Measurements from ENCODE around the gene SEC22A. TPM values are rescaled to one million over a fixed set of nuclear protein-coding genes. Genes with fewer than 3 reads are reported as not detected.
"Not testable (repeated sequence)": the region's sequence is repeated elsewhere in the genome, so short reads cannot be mapped to it uniquely, and the experiment has no call there.

The SEC22A gene
- total RNA-seq, 1 donor = 20.9 TPM

DNA sequence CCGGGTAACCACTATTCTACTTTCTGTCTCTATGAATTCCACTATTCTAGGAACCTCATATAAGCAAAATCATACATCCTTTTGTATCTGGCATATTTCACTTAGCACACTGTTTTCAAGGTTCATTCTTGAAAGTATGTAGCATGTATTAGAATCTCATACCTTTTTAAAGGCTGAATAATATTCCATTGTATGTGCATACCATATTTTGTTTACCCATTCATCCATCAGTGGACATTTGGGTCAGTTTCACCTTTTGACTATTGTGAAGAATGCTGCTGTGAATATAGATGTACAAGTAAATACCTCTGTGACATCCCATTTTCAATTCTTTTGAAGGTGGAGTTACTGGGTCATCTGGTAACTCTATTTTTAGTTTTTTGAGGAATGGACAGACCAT lies 36.6 kb upstream of the SEC22A start:
- Histone ChIP-seq H3K27me3 (ENCODE audit: insufficient read depth, low read length) (no peaks in the 10 kb centered on the region), H3K4me1 (ENCODE audit: insufficient read depth, low read length) (no peaks in the 10 kb centered on the region), H3K9me3 (ENCODE audit: low read depth, low read length) (no peaks in the 10 kb centered on the region), H3K4me3 (ENCODE audit: low read length) (no peak overlapping the region)

DNA sequence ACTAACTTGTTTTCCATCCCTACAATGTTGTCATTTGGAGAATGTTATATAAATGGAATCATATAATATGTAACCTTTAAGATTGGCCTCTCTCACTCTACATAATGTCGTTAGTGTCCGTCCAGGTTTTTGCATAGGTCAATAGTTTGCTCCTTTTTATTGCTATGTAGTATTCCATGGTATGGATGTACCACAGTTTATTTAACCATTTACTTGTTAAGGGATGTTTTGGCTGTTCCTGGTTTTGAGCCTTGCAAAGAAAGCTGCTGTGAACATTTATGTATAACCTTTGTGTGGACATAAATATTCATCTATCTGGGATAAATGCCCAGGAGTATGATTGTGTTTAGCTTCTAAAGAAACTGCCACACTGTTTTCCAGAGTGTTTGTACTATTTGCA lies 34.1 kb upstream of the SEC22A start:
- Histone ChIP-seq H3K27me3 (ENCODE audit: insufficient read depth, low read length) (no peaks in the 10 kb centered on the region), H3K9me3 (ENCODE audit: low read depth, low read length) (no peaks in the 10 kb centered on the region), H3K4me1 (ENCODE audit: insufficient read depth, low read length) (no peaks in the 10 kb centered on the region), H3K4me3 (ENCODE audit: low read length) (no peak overlapping the region)

DNA sequence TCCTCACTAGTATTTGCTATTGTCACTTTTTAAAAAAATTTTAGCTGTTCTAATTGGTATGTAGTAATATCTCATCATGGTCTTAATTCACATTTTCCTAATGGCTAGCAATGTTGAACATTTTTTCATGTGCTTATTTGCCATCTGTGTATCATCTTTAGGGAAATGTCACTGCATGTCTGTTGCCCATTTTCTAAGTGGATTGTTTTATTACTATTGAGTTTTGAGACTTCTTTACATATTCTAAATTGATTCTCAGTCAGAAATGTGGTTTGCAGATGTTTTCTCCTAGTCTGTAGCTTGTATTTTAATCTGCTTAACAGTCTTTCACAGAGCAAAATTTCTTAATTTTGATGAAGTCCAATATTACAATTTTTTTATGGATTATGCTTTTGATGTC lies 33.6 kb upstream of the SEC22A start:
- no peaks in the 10 kb centered on the region for H3K9me3 ChIP-seq (ENCODE audit: low read depth, low read length)
- no peak overlapping the region for H3K4me3 ChIP-seq (ENCODE audit: low read length)
- no peaks in the 10 kb centered on the region for H3K4me1 ChIP-seq (ENCODE audit: insufficient read depth, low read length)
- H3K27me3 ChIP-seq (ENCODE audit: insufficient read depth, low read length) = no peaks in the 10 kb centered on the region

DNA sequence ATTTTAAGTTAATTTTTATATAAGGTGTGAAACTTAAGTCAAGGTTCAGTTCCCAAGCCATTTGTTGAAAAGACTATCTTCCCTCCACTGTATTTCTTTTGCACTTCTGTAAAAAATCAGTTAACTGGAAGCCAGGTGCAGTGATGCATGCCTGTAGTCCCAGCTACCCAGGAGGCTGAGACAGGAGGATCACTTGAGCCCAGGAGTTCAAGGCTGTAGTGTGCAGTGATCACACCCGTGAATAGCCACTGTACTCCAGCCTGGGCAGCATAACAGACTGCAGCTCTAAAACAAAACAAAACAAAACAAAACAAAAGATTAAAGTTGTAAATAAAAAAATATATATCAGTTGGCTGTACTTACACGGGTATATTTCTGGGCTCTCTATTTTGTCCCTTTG lies 33.1 kb upstream of the SEC22A start:
- Histone ChIP-seq H3K4me3 (ENCODE audit: low read length) (no peak overlapping the region), H3K9me3 (ENCODE audit: low read depth, low read length) (no peaks in the 10 kb centered on the region), H3K4me1 (ENCODE audit: insufficient read depth, low read length) (no peaks in the 10 kb centered on the region), H3K27me3 (ENCODE audit: insufficient read depth, low read length) (no peaks in the 10 kb centered on the region)

DNA sequence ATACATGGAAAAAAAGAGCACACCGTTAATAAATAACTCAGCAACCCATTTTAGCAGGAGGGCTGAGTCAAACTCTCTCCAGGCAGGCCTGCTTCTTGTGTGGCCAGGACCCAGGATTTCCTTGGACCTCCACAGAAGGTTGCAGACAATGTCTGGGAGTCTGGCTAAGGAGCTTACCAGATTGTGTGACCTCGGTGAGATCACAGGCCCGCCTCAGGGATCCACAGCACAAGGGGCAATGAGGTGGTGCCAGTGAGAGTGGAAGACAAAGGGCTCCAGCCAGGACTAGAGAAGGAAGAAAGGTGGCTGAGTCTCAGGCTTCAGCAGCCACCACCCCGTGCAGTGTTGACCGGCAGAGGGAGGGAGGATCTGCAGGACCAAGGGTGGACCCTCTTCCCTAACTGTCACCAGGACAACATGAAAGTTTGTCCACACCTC lies 32.2 kb upstream of the SEC22A start:
- H3K4me1 ChIP-seq (ENCODE audit: insufficient read depth, low read length) = no peaks in the 10 kb centered on the region
- H3K9me3 ChIP-seq (ENCODE audit: low read depth, low read length) = no peaks in the 10 kb centered on the region
- no peak overlapping the region for H3K4me3 ChIP-seq (ENCODE audit: low read length)
- no peaks in the 10 kb centered on the region for H3K27me3 ChIP-seq (ENCODE audit: insufficient read depth, low read length)

DNA sequence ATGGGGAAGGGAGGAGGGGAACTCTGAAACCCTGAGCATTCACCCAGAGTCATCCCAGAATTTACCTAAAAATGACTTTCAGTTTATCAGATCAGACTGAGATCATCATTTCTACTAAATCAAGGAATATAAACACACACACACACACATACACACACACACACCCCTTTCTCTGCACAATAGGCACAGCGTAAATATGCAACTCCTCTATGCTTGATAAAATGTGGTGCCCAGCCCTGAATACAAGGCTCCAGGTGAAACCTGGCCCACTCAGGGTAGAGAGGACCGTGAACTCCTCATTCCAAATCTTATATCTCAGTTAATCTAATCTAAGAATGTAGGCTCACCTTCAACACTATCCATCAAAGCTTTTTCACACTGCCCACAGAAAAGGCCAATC lies 31.8 kb upstream of the SEC22A start:
- H3K9me3 ChIP-seq (ENCODE audit: low read depth, low read length) = no peaks in the 10 kb centered on the region
- H3K4me3 ChIP-seq (ENCODE audit: low read length) = no peak overlapping the region
- no peaks in the 10 kb centered on the region for H3K4me1 ChIP-seq (ENCODE audit: insufficient read depth, low read length)
- no peaks in the 10 kb centered on the region for H3K27me3 ChIP-seq (ENCODE audit: insufficient read depth, low read length)

DNA sequence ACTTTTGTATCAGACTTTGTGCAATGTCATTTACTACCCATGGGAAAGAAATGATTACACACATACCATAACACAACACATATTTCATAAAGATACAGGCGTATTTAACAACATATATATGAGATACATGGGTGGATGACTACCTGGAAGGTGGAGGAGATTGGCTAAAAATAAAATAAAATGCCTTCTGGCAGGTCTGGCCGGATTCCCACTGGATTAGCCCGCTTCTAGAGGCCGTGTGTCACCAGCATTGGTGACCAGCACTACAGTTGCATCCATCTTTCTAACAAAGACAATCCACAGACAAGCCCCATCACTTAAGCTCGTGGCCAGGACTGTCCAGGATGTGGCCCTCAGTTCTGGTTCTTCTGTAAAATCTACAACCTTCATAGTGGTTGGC lies 21.0 kb upstream of the SEC22A start:
- Histone ChIP-seq H3K4me3 (ENCODE audit: low read length) (no peak overlapping the region), H3K9me3 (ENCODE audit: low read depth, low read length) (no peaks in the 10 kb centered on the region), H3K27me3 (ENCODE audit: insufficient read depth, low read length) (no peaks in the 10 kb centered on the region), H3K4me1 (ENCODE audit: insufficient read depth, low read length) (no peaks in the 10 kb centered on the region)

DNA sequence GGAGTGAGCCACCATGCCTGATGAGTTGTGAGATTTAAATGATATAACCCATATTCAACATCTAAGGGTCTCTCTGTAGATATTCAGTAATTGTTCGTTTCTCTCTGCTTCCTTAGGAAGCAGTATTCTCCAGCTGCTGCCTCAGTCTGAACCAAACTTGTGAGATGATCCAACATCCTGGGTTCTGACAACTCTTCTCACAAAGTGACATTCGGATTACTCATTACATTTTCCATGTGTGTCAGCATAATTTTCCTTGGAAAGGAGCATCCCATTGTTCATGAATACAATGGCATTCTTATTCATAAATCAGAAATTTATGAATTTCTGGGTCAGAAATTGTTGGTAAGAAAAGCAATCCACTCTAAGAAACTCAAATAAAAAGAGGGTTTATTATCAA lies 15.0 kb upstream of the SEC22A start:
- no peaks in the 10 kb centered on the region for H3K27me3 ChIP-seq (ENCODE audit: insufficient read depth, low read length)
- H3K4me3 ChIP-seq (ENCODE audit: low read length) = no peak overlapping the region
- H3K9me3 ChIP-seq (ENCODE audit: low read depth, low read length) = no peaks in the 10 kb centered on the region
- H3K4me1 ChIP-seq (ENCODE audit: insufficient read depth, low read length) = peaks cover 5% of the 10 kb centered on the region

DNA sequence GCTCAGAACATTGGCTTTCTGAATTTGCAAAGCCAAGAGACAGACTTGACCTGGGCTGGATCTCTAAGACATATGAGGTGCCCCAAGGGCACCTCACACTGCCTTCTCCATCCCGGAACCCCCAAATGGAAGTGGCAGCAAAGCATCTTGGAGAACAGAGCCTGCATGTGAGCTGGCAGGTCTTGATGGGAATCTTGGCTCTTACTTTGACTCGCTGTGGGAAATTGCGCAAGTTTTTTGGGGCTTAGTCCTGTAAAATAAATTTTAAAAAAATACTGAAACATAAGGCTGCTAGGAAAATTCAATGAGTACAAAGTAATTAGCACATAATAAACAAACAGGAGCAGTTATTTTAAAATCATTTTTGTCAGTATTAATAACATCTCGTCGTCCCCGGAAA lies 13.7 kb upstream of the SEC22A start:
- Histone ChIP-seq H3K4me1 (ENCODE audit: insufficient read depth, low read length) (peaks cover 5% of the 10 kb centered on the region), H3K27me3 (ENCODE audit: insufficient read depth, low read length) (no peaks in the 10 kb centered on the region), H3K9me3 (ENCODE audit: low read depth, low read length) (no peaks in the 10 kb centered on the region), H3K4me3 (ENCODE audit: low read length) (no peak overlapping the region)

DNA sequence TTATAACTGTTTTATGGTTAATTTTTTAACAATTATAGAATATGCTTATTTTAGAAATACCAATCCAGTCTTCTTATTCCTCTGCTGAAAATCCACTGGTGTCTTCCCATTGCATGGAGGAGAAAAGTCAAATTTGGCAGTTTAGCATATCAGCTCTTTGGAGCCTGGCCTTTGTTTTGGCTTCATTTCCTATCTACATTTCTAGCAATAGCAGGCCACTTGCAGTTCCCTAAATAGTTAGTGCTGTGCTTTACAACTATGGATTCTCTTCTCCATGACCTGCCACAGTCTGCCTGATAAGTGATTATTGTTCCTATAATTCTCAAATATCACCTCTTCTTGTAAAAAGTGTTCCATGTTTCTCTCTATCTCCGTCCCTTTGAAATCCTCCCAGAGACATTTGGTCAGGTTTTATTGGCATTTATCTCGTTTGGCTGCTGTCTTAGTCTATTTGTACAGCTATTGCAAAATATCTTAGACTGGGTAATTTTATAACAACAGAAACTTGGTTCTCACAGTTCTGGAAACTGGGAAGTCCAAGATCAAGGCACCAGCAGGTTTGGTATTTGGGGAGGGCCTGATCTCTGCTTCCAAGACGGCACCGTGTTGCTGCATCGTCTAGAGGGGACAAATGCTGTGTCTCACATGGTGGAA lies 8.2 kb upstream of the SEC22A start:
- peaks cover 14% of the 10 kb centered on the region for H3K4me1 ChIP-seq (ENCODE audit: insufficient read depth, low read length)
- no peaks in the 10 kb centered on the region for H3K27me3 ChIP-seq (ENCODE audit: insufficient read depth, low read length)
- H3K9me3 ChIP-seq (ENCODE audit: low read depth, low read length) = no peaks in the 10 kb centered on the region
- H3K4me3 ChIP-seq (ENCODE audit: low read length) = no peak overlapping the region

DNA sequence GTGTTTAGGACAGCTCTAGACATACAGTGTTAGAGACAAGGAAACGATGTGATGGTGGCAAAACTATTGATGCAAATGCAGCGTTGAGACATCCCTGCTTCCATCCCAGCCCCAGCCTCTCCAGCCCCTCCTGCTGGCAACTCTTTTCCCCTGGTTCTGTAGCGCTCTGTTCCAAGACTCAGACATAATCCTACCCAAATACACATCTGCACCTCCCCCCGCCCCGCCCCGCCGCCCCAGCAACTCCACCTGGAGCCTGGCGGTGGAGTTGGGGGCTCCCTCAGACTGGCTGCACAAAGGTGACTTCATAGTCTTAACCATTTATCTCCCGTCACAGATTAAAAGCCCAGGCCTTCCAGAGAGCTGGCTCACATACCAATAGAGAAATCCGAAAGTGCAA lies 7.2 kb upstream of the SEC22A start:
- Histone ChIP-seq H3K9me3 (ENCODE audit: low read depth, low read length) (no peaks in the 10 kb centered on the region), H3K27me3 (ENCODE audit: insufficient read depth, low read length) (no peaks in the 10 kb centered on the region), H3K4me3 (ENCODE audit: low read length) (no peak overlapping the region), H3K4me1 (ENCODE audit: insufficient read depth, low read length) (peaks cover 14% of the 10 kb centered on the region)

DNA sequence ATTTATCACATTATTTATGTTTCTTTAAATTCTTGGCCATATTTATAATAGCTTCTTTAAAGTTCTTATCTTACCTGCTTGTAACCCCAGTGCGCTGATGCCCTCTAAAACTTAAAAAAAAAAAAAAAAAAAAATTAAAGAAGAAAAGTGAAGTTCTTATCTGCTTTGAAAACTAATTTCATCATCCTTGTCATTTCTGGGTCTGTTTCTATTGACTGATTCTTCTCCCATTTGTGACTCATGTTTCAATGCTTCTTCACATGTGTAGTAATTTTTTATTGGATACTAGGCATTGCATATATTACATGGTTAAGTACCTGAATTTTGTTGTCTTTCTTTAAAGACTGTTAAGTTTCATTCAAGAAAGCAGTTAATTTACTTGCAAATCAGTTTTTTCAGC lies 3.4 kb upstream of the SEC22A start:
- Histone ChIP-seq H3K4me1 (ENCODE audit: insufficient read depth, low read length) (peaks cover 23% of the 10 kb centered on the region), H3K9me3 (ENCODE audit: low read depth, low read length) (no peaks in the 10 kb centered on the region), H3K27me3 (ENCODE audit: insufficient read depth, low read length) (no peaks in the 10 kb centered on the region), H3K4me3 (ENCODE audit: low read length) (no peak overlapping the region)

DNA sequence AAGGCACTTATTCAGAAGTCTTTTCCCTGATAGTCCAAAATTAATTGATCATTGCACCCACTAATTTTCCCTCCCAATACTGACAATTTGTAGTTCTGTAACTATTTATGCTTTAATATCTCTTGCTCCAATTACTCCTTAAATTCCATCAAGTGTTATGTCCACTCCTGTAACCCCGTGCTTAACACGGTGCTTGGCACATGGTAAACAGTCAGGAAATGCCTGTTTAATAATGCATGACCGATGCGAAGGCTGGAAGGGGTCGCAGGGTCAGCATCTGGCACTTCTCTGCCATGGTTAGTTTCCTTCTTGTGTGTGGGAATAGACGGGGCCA lies 553 bp upstream of the SEC22A start:
- H3K4me3 ChIP-seq (ENCODE audit: low read length) = peak overlapping the region; percentile 94
- H3K27me3 ChIP-seq (ENCODE audit: insufficient read depth, low read length) = no peaks in the 10 kb centered on the region
- H3K9me3 ChIP-seq (ENCODE audit: low read depth, low read length) = no peaks in the 10 kb centered on the region
- H3K4me1 ChIP-seq (ENCODE audit: insufficient read depth, low read length) = peaks cover 14% of the 10 kb centered on the region

DNA sequence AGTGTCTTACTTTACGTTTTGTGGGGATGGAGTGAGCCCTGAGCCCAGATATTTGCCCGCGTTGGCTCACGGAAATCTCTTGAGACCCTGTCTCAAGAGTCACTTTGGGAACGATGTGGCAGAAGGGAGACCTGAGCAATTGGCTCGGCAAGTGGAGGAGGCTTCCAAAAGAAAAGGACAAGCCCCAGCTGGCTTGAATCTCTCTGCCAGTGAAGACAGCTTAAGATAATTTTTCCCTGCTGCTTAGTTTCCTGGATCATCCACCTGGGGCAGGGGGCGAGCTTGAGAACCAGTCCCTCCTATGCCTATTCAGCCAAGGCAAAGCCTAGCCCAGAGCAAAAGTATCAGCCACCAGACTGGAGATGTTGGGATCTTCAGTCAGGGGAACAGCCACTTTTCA lies 708 bp downstream of the SEC22A start:
- peak overlapping the region; percentile 94 for H3K4me3 ChIP-seq (ENCODE audit: low read length)
- H3K9me3 ChIP-seq (ENCODE audit: low read depth, low read length) = no peaks in the 10 kb centered on the region
- no peaks in the 10 kb centered on the region for H3K27me3 ChIP-seq (ENCODE audit: insufficient read depth, low read length)
- H3K4me1 ChIP-seq (ENCODE audit: insufficient read depth, low read length) = peaks cover 14% of the 10 kb centered on the region

DNA sequence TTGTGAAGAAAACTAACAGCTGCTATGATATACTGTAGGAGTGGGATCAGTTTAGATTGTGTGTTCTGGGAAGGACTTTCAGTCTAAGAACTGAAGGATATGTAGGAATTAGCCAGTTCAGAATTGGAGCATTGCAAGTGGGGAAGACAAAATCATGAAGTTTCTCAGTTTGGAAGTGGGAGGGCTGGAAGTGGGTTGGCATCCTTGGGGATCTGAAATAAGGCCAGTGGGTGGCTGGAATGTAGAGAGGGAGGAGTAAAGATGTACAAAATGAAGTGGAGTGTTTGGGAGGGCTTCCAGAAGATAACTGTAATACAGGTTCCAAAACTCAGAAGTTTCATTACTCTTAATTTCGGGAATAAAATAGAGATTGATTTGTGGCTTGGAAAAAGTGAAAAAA lies 17.2 kb downstream of the SEC22A start:
- H3K4me3 ChIP-seq (ENCODE audit: low read length) = no peak overlapping the region
- no peaks in the 10 kb centered on the region for H3K27me3 ChIP-seq (ENCODE audit: insufficient read depth, low read length)
- H3K4me1 ChIP-seq (ENCODE audit: insufficient read depth, low read length) = no peaks in the 10 kb centered on the region
- no peaks in the 10 kb centered on the region for H3K9me3 ChIP-seq (ENCODE audit: low read depth, low read length)

DNA sequence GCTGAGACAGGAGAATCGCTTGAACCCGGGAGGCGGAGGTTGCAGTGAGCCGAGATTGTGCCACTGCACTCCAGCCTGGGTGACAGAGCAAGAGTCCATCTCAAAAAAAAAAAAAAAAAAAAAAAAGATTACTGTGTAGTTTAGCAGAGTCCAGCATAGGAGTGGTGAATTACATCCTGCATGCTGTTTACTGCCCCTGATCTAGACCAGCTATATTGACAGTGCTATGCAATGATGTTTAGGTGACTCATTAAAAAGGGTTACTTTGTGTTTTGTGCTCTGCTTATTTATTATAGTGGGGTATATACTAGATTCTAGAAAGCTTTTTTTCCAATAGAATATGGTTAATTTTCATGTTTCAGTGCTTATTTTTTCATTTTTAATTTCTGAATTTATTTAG lies 19.6 kb downstream of the SEC22A start:
- not testable (repeated sequence) for H3K4me1 ChIP-seq (ENCODE audit: insufficient read depth, low read length); H3K27me3 ChIP-seq (ENCODE audit: insufficient read depth, low read length); H3K4me3 ChIP-seq (ENCODE audit: low read length); H3K9me3 ChIP-seq (ENCODE audit: low read depth, low read length)

DNA sequence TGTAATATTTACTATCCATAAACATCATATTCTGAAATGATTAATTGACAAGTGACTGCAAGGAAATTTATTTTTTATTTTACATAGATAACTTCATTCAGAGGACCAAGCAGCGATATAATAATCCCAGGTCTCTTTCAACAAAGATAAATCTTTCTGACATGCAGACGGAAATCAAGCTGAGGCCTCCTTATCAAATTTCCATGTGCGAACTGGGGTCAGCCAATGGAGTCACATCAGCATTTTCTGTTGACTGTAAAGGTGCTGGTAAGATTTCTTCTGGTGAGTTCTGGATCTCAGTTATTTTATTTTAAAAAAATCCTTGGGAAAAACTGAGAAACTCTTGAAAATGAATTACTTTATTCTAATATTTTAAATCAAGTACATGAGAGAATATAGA lies 23.3 kb downstream of the SEC22A start:
- H3K27me3 ChIP-seq (ENCODE audit: insufficient read depth, low read length) = no peaks in the 10 kb centered on the region
- peaks cover 10% of the 10 kb centered on the region for H3K9me3 ChIP-seq (ENCODE audit: low read depth, low read length)
- H3K4me3 ChIP-seq (ENCODE audit: low read length) = no peak overlapping the region
- H3K4me1 ChIP-seq (ENCODE audit: insufficient read depth, low read length) = no peaks in the 10 kb centered on the region

Measured in mononuclear cell (primary cell).